Activated CD8-positive, alpha-beta memory T cell treated with anti-CD3 and anti-CD28 coated beads for 36 hours (primary cell): ENCODE results near the gene MISP. TPM values are rescaled to one million over a fixed set of nuclear protein-coding genes. Genes with fewer than 3 reads are reported as not detected.

Source experiments
- CTCF ChIA-PET: fragments of 350-600 bp; sonication (Branson Sonifier 250); formaldehyde crosslinking; loops from one replicate; lab custom pipeline; 2021; ENCODE audit warnings: antibody characterized with exemption; lab: Charles Lee
- POLR2A ChIA-PET: fragments of 350-600 bp; sonication (Branson Sonifier 250); formaldehyde crosslinking; loops from one replicate; lab custom pipeline; 2021; ENCODE audit warnings: antibody characterized with exemption; lab: Charles Lee
- total RNA-seq, 2 experiments: library from RNA; stranded (reverse); gene quantifications; one replicate each; pipeline ENCODE4 v1.2.3, GENCODE V29; 2021

MISP gene
- total RNA-seq, 2 experiments from 2014 or later: not detected

- ChIA-PET POLR2A (interaction anchor here (0.6 kb wide), 2 partner anchors 12 to 39 kb away, joined by 3 to 5 read pairs; no protein-coding TSS in a partner anchor), CTCF (interaction anchor here (0.7 kb wide), 1 partner anchor 62 kb away, joined by 3 read pairs; no protein-coding TSS in a partner anchor)
Observed at GRCh38 chr19:801861-802497, 51.1 kb downstream of the MISP start.

DNA sequence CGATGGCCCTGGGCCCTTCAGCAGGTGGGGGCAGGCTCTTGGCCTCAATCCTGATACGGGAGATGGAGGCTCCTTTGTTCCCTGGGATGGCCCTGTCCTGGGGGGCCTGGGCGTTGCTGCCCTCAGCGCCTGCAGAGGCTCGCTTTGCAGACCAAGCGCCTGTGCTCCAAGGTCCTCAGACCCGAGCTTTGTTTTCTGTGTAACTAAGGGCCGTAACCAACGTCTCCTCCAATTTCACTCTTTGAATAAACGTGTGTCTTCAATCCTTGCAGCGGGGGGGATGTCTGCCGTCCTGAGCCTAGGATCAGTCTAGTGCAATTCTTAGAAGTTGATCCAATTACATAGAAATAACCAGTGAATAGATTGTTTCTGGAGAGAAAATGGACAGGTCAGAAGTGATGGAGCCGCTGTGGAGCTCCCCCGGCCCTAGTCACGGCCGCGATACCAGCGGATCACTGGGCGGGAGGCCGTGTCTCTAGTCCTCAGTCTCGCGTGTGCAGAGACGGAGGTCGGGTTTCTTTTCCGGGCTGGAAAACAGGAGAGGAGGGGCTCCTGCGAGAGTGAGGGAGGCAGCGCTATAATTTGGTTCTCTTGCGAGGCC is 51.7 kb downstream of the MISP start:
- ChIA-PET POLR2A (interaction anchor here (0.6 kb wide), 2 partner anchors 12 to 40 kb away, joined by 3 to 5 read pairs; no protein-coding TSS in a partner anchor), CTCF (interaction anchor here (0.7 kb wide), 1 partner anchor 61 kb away, joined by 3 read pairs; no protein-coding TSS in a partner anchor)

DNA sequence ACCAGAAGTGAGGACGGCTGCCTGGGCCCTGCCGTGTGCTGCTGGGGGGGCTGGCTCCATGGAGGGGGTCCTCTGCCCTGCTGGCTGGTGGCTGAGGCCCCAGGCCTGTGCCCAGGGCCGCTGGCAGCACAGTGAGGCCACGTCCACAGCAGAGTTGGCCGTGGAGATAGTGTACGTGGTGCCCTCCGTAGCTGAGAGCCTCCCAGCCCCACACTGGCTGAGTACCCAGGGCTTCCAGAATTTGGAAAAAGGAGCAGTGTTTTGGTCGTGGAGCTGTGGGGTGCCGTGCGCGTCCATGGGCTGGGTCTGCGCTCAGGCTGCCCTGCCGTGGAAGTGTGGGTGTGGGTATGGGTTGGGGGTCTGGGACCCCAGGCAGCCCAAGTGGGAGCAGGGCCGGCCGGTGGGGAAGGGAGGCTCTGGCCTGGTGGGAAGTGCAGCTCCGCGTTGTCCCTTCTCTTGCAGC is 52.2 kb downstream of the MISP start:
- POLR2A ChIA-PET: no interaction called here
- CTCF ChIA-PET: no interaction called here

- POLR2A ChIA-PET: interaction anchor here (0.9 kb wide), 1 partner anchor 16 kb away, joined by 3 read pairs; no protein-coding TSS in a partner anchor
Observed at GRCh38 chr19:803686-804418, 52.9 kb downstream of the MISP start.

GRCh38 chr19:804419-805165 is 53.7 kb downstream of the MISP start:
- ChIA-PET POLR2A (interaction anchor here (0.9 to 1.4 kb wide), 2 partner anchors 8 to 15 kb away, joined by 3 to 4 read pairs; partner anchors contain the start of gene PTBP1), CTCF (no interaction called here)

More at GRCh38 chr19:803686-804418, 52.9 kb downstream of the MISP start:
- CTCF ChIA-PET: no interaction called here

GRCh38 chr19:805166-805551 is 54.2 kb downstream of the MISP start:
- POLR2A ChIA-PET: interaction anchor here (0.9 to 1.4 kb wide), 2 partner anchors 9 to 14 kb away, joined by 3 to 4 read pairs; partner anchors contain the start of gene PTBP1
- CTCF ChIA-PET: no interaction called here

- POLR2A ChIA-PET: interaction anchor here (1.4 kb wide), 1 partner anchor 9 kb away, joined by 4 read pairs; the partner anchor contains the start of gene PTBP1
- CTCF ChIA-PET: no interaction called here
Observed at GRCh38 chr19:805600-806550, 55.0 kb downstream of the MISP start.

- POLR2A ChIA-PET: no interaction called here
Observed at GRCh38 chr19:806815-807421, 56.0 kb downstream of the MISP start.

GRCh38 chr19:807627-808422 is 56.9 kb downstream of the MISP start:
- POLR2A ChIA-PET: no interaction called here
- CTCF ChIA-PET: no interaction called here

More at GRCh38 chr19:806815-807421, 56.0 kb downstream of the MISP start:
- CTCF ChIA-PET: no interaction called here

DNA sequence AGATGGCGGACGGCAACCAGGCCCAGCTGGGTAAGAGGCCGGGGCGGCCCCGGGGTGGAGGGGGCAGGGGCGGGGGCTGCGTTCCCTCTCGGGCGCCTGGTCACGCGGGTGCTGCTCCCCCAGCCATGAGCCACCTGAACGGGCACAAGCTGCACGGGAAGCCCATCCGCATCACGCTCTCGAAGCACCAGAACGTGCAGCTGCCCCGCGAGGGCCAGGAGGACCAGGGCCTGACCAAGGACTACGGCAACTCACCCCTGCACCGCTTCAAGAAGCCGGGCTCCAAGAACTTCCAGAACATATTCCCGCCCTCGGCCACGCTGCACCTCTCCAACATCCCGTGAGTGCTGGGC is 57.5 kb downstream of the MISP start:
- ChIA-PET POLR2A (no interaction called here), CTCF (no interaction called here)

- ChIA-PET CTCF (no interaction called here), POLR2A (interaction anchor here (0.7 kb wide), 1 partner anchor 12 kb away, joined by 3 read pairs; no protein-coding TSS in a partner anchor)
Observed at GRCh38 chr19:810077-810855, 59.4 kb downstream of the MISP start.

GRCh38 chr19:810883-811489 is 60.1 kb downstream of the MISP start:
- CTCF ChIA-PET: no interaction called here
- POLR2A ChIA-PET: interaction anchor here (0.6 kb wide), 1 partner anchor 157 kb away, joined by 14 read pairs; no protein-coding TSS in a partner anchor

DNA sequence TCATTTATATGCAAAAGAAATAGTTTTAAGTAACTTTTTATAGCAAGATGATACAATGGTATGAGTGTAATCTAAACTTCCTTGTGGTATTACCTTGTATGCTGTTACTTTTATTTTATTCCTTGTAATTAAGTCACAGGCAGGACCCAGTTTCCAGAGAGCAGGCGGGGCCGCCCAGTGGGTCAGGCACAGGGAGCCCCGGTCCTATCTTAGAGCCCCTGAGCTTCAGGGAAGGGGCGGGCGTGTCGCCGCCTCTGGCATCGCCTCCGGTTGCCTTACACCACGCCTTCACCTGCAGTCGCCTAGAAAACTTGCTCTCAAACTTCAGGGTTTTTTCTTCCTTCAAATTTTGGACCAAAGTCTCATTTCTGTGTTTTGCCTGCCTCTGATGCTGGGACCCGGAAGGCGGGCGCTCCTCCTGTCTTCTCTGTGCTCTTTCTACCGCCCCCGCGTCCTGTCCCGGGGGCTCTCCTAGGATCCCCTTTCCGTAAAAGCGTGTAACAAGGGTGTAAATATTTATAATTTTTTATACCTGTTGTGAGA is 60.7 kb downstream of the MISP start:
- POLR2A ChIA-PET: interaction anchor here (0.6 kb wide), 1 partner anchor 157 kb away, joined by 14 read pairs; no protein-coding TSS in a partner anchor
- CTCF ChIA-PET: no interaction called here

- POLR2A ChIA-PET: no interaction called here
- CTCF ChIA-PET: no interaction called here
Observed at GRCh38 chr19:812049-812746, 61.3 kb downstream of the MISP start.

DNA sequence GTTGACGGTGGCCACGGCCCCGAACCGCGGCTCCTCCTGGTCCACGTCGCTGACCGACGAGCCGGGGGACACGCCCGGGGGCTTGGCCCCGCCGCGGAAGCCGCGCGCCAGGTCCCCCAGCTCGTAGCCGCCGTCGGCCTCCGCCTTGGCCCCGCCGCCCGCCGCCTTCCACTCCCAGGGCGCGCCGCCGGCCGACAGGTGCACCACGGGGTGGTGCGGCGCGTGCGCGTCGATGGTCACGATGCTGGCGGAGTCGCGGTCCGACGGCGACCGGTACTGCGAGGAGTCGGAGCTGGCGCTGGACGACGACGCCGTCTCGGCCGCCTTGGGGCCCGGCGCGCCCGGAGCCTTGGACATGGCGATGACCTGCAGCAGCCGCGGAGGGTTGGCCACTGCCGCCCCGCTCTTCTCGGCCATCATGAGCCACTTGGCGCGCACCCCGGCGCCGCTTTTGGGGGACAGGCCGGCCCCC is 61.9 kb downstream of the MISP start:
- POLR2A ChIA-PET: no interaction called here

More for the DNA sequence above, 61.9 kb downstream of the MISP start:
- CTCF ChIA-PET: no interaction called here
